ENCODE results near the gene TAOK3.

TAOK3 gene

DNA sequence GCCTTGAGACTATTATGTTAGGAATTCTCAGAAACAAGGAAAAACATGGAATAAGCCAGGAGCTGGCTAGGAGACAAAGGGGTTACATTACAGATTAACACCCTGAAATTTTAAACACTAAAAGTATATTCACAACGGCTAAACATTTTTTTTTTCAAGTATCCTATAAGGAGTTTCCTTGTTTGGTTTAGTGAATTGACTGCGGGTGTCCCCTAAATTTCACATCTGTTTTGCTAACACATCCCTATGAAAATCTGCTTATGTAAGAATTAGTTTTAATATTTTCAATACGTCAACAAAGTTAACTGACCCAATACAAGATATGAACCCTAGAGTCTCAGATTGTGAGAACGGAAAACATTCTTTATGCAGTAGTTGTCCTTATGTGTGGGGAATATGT is 19.0 kb downstream of the TAOK3 start:
- DNase-seq (ENCODE audit: insufficient read length, low spot score): no peak
- TF ChIP-seq, protein P1, sequence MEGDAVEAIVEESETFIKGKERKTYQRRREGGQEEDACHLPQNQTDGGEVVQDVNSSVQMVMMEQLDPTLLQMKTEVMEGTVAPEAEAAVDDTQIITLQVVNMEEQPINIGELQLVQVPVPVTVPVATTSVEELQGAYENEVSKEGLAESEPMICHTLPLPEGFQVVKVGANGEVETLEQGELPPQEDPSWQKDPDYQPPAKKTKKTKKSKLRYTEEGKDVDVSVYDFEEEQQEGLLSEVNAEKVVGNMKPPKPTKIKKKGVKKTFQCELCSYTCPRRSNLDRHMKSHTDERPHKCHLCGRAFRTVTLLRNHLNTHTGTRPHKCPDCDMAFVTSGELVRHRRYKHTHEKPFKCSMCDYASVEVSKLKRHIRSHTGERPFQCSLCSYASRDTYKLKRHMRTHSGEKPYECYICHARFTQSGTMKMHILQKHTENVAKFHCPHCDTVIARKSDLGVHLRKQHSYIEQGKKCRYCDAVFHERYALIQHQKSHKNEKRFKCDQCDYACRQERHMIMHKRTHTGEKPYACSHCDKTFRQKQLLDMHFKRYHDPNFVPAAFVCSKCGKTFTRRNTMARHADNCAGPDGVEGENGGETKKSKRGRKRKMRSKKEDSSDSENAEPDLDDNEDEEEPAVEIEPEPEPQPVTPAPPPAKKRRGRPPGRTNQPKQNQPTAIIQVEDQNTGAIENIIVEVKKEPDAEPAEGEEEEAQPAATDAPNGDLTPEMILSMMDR (IDR thresholded peaks at IDR 0.05; ENCODE audit: insufficient read depth, missing control alignments): no peak
- no peak for FAIRE-seq

DNA sequence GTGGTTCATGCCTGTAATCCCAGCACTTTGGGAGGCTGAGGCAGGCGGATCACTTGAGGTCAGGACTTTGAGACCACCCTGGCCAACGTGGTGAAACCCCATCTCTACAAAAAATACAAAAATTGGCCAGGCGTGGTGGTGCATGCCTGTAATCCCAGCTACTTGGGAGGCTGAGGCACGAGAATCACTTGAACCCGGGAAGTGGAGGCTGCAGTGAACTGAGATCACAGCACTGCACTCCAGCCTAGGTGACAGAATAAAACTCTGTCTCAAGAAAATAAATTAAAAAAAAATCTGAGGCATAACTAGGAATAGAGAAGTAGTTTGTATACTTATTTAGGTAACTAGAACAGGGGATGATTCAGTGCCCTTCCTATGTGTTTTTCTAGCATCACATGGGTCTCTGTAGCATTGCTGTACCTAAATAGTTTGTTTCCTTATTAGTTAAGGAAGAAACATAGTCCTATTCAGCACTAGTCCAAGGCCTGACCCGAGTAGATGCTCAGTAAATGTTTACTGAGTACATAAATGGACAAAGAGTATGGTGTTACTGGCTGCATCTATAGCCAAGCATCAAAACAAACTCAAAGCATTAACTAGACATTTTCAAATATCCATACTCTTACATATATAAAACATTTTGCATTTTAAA is 21.7 kb downstream of the TAOK3 start:
- FAIRE-seq: no peak
- DNase-seq (ENCODE audit: insufficient read length, low spot score): no peak
- TF ChIP-seq, protein P1 (IDR thresholded peaks at IDR 0.05; ENCODE audit: insufficient read depth, missing control alignments): no peak

DNA sequence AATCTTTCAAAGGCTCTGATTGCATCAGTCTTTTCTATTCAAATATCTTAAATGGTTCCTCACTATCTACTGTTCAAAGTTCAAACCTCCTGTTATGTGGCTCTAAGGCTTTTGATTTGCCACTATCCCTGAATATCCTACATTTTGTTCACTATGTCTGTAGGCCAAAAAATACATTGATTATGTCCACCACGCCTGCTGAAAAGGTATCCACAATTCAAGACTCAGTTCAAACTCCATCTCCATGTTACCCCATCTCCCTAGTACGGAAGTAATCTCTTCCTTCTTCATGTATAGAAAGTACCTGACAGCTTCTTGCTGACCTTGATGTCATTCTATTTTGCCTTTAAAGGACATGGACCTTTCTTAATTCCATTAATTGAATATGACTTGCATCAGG is 24.8 kb downstream of the TAOK3 start:
- TF ChIP-seq, protein P1 (IDR thresholded peaks at IDR 0.05; ENCODE audit: insufficient read depth, missing control alignments): no peak
- no peak for DNase-seq (ENCODE audit: insufficient read length, low spot score)
- no peak for FAIRE-seq

DNA sequence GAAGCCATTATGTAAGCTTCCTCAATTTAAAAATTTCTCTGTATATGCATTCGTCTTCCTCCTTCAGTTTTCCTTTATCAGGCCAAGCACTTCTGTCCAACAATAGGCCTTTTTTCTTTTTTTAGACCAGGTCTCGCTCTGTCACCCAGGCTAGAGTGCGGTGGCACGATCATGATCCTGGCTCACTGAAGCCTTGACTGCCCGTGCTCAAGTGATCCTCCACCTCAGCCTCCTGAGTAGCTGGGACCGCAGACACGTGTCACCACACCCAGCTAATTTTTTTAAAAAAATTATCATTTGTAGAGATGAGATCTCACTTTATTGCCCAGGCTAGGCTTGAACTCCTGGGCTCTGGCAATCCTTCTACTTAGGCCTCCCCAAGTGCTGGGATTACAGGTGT is 25.8 kb downstream of the TAOK3 start:
- no peak for FAIRE-seq
- DNase-seq (ENCODE audit: insufficient read length, low spot score): no peak
- TF ChIP-seq, protein P1 (IDR thresholded peaks at IDR 0.05; ENCODE audit: insufficient read depth, missing control alignments): no peak

DNA sequence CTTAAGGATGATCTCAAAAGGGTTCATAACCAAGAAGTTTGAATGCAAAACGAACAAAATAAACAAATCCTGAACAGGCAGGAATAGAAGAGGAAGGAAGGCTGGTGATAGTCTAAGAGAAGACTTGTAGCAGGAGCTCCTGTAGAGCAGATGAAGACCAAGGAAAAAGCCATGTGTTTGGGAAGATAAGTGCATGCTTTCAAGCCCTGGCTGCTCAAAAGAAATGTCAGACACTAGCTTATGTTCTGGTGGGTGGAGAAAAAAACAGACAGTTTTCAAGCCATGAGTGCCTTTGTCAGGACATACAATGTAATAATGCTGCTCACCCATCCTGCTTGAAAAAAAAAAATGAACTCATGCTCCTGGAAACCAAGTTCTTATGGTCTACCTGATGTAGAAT is 27.4 kb downstream of the TAOK3 start:
- no peak for DNase-seq (ENCODE audit: insufficient read length, low spot score)
- TF ChIP-seq, protein P1 (IDR thresholded peaks at IDR 0.05; ENCODE audit: insufficient read depth, missing control alignments): no peak
- no peak for FAIRE-seq

DNA sequence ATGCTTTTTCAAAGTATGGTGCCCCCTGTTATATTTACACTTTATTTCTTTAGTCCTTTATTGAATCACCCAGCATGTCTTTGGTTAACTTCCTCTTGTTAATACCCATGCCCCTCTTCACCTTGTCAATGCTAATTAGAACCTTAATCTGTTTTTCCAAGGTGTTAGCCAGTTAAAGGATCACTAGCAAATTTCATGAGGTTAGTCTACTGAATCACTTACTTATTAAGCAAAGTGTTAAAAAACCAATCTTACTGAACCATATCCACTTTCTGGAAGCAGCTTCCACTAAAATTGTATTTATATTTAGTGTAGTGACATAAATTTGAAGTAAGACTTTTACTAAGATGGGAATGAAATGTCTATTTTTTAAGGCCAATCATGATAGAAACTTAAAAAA is 27.9 kb downstream of the TAOK3 start:
- DNase-seq (ENCODE audit: insufficient read length, low spot score) (no peak), FAIRE-seq (no peak)
- TF ChIP-seq, protein P1 (IDR thresholded peaks at IDR 0.05; ENCODE audit: insufficient read depth, missing control alignments): no peak

DNA sequence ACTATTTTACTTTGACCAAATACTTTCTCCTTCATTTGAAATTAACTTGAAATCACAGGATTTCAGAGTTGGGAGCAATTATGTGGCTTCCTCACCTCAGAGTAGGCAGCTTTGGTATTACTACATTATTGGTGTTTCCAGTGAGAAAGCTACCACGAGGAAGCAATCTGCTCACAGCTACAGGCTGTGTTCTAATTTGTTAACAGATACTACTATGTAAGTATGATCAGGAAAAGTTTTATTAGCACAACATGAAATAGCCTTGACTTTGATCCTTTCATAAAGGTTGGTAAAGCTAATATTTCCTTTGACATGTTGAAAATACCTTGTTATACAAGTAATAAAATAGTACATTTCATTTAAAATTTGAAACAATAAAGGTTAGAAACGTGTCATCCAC is 30.6 kb downstream of the TAOK3 start:
- DNase-seq (ENCODE audit: insufficient read length, low spot score) (no peak), FAIRE-seq (no peak)
- TF ChIP-seq, protein P1 (IDR thresholded peaks at IDR 0.05; ENCODE audit: insufficient read depth, missing control alignments): no peak

Measured in D721Med (cell line).